Activated CD8-positive, alpha-beta memory T cell treated with anti-CD3 and anti-CD28 coated beads, Interleukin-2, amount 50 U/mL, for 24 hours (primary cell): ENCODE results near the gene ALK.
"Not testable (repeated sequence)": the region's sequence is repeated elsewhere in the genome, so short reads cannot be mapped to it uniquely, and the experiment has no call there.

ENCODE experiments used
- DNase-seq: peaks from one replicate; pipeline ENCODE4 v3.0.0-alpha.2; 2020; ENCODE audit errors: extremely low read depth

ALK gene

DNA sequence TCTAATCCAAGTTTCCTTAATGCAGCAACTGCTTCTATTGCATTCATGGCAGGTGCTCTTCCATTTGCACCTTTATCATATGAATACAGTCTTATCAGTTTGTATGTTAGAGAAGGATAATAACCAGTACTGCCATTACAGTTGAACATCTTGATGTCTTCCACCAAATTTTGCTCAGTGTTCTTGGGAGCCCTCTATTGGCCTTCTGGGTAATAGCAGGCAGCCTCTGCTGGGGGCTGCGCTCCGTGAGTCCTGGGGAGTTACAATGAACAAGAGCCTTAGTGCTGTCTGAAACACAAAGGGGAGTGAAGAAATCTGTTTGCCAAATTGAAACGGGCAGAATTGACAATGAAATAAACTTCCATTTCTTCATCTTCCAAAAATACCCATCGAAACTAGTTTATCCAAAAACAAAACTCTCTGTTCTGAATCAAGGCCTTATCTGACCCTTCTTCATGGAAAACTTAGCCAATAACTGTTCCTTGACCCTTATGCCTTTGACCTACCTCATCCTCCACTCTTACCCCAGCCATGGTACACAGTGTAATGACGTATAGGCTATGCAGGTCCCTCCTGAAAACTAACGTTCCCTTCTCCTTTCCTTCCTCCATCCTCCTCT lies 79.9 kb downstream of the ALK start:
- DNase-seq = no peak

DNA sequence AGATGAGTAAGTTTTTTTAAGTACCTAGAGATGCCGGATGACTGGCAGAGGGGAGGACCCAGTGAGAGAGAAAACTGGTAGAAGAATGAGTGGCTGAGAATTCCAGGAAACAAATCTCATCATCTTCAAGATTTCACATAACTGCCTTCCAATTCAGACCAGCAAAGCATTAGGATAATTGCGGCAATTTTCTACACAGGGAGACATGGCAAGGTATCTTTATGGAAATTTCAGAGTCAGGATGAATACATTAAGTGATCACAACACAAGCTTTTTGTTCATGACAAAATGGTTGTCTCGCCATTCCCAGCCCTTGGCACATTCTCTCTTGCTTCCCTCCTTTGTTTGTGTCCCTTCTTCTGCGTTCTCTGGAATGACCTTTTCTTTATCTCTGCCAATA lies 82.1 kb downstream of the ALK start:
- no peak for DNase-seq

DNA sequence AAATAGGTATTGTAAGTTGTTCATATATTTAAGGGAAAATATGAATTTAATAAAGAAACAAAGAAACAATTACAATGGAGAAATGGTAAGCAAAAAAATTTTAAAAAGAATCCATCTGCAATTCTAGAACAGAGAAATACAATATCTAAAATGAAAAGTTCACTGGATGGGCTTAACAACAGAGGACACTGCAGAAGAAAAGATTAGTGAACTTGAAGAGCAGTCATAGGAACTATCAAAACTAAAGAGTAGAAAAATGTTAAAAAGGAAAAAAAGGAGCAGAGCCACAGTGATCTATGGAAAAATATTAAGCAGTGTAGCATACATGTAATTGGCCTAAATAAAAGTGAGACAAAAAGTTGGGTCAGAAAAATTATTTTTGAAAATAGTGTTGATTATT lies 83.5 kb downstream of the ALK start:
- DNase-seq = no peak

DNA sequence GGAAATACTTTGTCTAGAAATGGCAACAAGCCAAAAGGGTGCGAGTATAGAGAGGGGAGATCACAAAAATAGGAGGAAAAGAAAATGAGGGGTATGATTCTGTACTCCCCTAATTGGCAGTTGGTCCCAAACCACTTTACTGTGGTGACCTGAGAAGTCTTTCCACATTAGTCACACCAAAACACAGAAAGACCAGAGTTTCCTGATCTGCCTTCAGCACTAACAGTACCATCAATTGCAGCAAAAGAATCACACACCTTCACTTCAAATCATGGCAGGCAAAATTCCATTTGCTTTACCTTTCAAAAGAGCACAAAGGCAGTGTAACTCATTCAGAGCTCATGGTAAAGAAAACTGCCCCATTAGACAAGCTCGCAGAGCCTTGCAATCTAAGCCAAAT lies 86.8 kb downstream of the ALK start:
- DNase-seq = no peak

DNA sequence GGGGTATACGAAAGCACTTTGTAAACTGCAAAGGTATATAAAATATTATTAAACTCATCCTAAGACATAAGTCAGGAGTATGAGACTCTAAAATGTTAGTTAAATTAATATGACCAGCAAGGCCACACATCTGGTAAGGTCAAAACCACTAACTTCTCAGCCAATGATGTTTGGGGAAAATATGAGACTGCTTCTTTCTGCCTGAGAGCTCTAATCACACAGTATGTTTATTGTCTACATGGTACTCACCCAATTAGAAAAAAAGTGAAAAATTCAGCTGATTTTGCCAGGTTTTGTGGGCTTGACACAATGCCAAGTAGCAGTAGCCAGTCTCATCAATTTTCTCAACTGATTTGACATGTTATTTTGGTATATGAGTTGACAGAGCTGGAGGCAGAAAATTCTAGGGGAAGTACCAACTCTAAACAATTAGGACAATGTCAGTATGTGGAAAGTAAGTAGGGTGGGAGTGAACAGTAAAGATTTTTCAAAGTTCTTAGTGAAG lies 87.3 kb downstream of the ALK start:
- DNase-seq = no peak

DNA sequence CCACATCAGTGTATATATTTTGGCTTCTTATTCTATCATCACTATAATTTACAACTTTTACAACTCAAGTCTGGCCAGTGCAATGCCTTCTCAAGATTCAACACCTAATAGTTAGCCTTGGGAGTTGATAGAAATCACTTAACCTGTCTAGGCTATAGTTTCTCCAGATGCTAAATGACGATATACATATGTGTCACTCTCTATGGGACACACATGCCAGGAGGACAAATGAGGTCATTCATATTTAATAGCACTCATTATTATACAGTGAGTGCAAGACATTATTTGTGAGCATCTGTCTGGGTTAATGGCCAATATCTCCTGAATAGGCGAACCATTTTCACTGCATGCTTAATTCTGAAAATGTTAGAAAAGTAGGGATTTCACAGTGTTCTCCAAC lies 89.8 kb downstream of the ALK start:
- DNase-seq = no peak

DNA sequence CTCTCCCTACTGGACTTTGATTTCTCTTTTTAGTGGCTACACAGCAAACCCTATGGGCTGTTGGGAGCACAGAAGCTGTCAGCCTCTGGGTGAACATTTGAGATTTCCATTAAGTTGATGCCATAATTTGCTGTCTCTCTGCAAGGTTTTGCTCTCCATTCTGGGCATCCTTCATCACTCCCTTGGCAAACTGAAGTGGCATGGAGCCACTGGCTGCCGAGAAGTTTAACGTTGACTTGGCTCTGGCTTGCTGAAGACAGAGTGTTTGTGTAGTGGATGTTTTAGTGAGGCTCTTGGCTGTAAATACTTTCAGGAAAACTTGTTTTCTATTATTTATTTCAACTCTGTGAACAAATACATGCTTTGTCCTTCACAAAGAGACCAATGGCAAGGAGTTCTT lies 91.5 kb downstream of the ALK start:
- no peak for DNase-seq

DNA sequence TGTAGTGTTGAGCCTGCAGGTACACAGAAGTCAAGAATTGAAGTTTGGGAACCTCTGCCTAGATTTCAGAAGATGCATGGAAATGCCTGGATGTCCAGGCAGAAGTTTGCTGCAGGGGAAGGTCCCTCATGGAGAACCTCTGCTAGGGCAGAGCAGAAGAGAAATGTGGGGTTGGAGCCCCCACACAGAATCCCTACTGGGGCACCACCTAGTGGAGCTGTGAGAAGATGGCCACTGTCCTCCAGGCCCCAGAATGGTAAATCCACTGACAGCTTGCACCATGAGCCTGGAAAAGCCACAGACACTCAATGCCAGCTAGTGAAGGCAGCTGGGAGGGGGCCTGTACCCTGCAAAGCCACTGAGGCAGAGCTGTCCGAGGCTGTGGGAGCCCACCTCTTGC lies 97.2 kb downstream of the ALK start:
- not testable (repeated sequence) for DNase-seq

DNA sequence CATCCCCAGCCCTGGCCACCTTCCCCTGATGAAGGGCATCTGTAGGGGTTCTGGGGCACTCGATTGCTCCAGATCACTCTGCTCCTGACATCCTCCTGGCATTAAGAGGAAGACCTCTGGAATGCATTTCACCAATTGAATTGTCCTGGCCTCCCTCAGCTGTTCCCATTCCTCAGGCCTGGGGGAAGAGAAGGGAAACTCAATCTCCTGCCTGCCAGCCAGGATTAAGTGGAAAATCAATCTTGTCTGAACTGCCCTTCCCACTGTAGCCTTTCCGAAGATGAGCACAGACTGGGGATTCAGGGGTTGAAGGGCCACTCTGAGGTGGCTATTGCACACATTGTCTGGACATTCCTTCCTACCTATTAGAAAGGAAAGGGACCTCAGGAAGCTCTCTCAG lies 99.8 kb downstream of the ALK start:
- no peak for DNase-seq

DNA sequence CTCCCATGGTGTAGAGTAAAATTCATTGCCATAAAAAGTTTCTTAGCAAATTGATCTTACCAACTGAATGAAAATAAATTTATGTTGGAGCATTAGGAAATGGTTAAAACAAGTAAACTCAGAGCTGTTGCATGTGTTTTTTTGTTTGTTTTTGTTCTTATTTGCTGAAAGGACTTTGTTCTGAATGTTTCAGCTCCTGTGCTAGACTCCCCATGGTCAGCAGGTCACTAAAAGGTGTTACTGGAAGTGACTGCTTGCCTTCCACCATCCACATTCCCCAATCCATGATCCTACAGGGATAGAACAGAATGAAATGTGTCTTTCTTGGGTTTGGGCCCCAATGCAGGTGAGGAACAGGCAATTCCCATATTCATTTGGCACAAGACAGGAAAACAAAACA lies 101.8 kb downstream of the ALK start:
- no peak for DNase-seq

DNA sequence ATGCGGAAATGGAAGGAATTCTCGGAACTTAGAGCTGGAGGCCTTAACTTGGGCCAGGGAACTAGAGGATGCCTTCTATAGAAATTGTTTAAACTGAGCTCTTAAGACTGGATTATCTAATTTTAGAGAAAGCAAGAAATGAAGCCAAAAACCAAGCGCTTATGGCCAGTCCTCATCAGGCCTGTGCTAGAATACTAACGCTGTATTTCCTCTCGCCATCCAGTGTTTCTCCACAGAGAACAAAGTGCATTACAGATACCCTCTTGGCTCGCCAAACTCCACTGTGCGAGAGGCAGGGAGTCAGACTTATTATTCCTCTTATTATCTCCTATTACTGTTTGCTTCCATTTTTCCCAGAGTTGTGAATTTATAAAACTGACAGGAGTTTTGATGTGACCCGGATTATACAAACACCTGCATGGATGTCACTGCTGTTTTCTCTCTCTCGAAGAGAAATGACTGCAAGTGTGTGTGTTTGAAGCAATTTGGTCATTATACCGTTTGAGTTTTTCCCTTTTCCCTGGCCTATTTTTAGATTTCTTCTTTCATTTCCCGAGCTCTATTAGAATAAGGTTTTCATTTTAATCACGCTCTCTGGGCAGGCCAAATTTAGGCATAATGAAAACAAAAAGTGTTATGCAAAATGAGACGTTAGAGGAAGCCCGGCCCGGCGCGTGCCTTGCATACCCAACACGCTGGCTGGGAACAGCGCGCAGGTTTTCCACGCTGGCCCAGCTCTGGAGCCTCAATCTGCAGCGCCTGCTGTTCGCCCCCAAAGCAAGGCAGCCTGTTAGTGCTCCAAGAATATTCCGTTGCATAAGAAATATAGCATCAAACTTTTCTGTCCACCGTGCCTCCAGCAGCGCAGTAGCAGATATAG lies 103.3 kb downstream of the ALK start:
- no peak for DNase-seq

DNA sequence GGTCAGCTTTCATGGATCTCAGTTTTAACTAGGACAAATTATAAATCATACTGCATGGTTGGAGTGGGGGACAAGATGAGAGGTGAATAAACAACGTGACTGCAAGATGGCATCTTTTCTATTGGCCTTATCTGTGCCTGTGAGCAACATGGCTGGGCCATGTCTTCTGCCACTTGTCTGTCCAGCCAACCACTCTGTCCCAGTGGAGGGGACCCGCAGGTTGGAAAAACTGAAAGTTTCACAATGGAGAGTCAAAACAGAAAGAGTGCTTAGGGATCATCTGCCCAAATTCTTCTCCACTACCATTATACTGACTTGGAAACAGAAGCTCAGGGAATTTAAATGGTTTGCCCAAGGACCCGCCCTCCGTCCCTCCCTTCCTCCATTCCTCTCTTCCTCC lies 104.1 kb downstream of the ALK start:
- DNase-seq = no peak

DNA sequence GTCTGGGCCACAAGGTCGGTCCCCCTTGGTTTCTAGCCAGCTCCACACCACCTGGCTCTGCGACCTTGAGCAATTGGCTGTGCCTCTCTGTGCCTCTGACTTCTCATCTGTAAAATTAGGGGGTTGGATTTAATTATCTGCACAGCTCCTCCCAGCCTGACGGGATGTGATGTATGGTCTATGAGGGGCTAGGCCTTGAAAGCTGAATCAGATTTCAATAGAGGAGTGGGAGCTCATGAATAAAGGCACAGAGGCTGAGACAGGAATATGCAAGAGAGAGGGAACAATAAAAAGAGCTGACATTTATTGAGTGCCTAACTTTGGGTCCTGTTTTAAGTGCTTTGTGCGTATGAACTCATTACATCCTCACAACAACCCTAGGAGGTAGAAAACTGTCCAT lies 104.7 kb downstream of the ALK start:
- DNase-seq = no peak

DNA sequence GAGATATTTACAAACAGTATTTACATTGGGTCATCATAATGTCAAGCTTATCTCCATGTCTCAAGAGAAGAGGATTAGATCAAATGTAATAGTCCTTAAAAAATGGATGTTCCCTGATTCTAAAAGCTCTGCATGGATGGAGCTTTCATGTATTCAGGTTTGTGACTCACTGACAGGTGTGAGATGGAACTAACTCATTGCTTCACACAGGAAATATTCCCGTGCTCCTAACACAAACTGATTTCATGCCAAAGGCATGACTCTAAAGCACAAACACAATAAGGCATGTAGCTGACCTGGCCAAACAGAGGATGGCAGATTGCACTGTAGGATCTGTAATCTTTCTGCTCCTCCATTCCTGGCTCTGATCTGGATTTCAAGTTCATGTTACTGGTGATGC lies 110.0 kb downstream of the ALK start:
- no peak for DNase-seq

DNA sequence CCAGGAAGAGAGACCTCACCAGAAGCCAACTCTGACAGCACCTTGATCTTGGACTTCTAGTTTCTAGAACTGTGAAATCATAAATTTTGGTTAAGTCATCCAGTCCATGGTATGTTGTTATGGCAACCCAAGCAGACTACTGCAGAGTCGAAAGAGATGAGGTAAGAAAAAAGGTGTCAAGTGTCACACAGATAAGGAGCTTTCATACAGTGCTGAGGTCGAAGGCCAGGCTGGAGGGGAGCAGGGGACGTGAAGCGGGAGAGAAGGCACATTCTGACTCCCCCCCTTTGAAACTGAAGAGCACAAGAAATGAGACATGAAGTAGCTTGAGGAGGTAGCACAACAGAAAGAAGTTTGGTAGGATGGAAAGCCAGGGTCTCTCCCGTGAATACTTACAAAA lies 110.4 kb downstream of the ALK start:
- no peak for DNase-seq

DNA sequence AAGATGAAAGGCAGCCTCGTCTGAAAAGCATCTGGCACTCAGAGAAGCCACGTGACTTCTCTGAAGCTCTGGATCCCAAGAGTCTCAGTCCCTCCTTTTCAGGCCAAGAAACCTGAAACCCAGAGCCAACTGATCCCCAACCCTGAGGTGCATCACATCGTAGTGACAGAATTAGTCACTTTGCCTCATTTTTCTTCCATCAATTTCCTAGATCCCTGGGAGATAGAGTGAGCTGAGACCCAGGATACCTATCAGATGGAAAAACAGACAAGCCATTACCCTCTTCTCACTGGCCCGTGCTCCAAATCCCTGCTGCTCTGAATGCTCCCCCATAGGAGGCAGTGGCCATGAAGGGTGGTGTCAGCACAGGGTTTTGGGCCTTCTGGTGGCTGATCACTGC lies 113.1 kb downstream of the ALK start:
- no peak for DNase-seq

DNA sequence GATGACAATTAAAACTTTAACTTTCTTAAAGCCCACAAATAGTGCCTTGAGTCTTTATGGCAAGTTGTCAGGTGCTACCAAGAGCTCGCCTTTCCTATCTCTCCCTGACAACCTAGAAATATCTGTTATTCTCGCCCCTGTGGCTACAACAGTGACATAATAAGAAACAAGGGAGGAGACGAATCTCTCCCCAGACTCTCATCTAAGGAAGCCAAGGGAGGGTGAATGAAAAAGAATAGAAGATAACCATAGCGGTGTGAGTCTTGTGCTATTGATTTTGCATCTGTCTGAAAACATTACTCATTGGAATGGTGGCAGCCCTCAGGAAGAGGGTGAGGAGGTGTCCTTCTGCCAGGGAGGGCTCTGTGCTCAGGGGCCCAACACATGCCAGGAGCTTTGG lies 114.3 kb downstream of the ALK start:
- no peak for DNase-seq

DNA sequence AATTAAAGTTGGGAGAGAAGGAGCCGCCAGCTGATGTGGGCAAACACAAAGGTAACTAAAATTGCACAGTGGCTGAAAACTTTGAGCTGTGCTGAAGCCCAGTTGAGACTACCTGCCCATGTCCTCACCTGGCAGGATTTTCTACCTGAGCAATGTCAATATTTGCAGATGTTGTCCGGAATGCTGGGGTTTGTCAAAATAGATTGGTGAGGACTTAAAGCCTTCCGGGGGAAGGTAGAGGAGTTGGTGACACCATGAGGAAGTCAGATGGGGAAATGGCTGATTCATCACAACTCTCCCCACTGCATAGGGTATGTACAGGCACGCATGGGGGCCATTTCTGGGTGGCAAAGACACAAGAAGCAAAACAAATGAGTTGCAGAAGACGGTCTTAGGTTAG lies 114.9 kb downstream of the ALK start:
- no peak for DNase-seq

DNA sequence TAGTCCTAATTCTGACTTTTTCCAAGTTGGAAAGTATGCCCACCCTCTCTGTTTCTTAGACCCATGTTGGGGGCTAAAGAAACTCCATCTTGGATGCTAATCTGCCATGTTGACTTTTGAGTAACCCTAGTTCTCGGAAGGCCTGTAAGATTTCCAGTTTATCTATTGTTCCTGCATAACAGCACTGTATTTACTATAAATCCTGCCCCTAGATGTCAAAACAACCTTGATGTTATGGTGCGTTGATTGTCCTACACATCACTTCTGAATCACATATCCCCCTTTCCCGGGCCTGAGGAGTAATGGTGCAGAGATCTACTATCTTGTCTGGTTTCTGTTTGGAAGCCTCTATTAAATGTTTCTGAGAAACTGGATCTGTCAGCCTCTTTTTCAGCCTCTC lies 116.7 kb downstream of the ALK start:
- no peak for DNase-seq

DNA sequence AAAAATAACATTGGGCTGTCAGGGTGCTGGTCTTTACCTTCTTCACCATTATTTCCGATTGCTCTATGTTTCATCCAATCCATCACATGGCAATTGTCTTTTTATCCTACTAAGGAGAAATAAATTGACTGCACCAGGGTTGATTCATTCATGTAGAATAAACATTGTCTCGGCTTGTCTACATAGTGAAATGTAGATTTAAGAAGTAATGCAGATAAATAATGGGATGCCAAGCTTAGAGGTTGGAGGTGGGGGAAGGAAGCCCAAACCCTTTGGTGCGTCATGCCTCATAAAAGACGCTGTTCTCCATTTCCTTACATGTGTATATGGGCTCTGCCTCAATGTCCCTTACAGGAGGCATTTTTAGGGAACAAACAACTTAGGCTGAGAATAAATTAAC lies 117.8 kb downstream of the ALK start:
- DNase-seq = no peak

DNA sequence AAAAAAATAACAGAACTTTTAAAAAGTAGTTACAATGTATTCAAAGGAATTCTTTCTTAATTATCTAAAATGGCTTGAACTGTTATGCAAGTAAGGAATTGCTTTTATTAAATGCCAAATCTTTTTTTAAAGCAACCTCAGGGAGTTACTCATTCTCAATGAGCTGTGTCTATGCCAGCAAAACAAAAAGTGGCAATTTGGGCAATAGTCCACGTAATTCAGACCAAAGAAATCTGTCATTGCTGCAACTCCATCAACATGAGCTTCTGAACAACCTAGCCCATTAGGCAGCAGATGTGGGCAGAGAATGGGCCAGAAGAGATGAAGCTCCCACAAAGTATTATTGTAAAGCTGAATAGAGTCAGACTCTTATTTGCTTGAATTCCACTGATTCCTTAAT lies 118.4 kb downstream of the ALK start:
- DNase-seq = no peak

DNA sequence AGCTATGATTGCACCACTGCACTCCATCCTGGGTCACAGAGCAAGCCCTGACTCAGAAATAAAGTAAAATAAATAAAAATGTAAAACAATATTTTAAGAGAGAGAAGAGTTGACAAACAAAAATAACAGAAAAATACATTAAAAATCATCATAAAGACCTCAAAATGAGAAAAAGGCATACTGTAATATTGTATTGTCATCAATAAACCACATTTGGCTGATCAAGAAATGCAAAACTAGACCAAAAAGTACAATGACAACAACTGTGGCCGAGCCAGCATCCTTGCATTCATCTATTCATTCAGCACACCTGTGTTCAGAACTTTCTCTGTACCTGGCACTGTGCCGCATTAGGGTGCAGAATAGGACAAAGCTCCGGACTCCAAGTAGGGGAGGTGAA lies 121.8 kb downstream of the ALK start:
- no peak for DNase-seq

DNA sequence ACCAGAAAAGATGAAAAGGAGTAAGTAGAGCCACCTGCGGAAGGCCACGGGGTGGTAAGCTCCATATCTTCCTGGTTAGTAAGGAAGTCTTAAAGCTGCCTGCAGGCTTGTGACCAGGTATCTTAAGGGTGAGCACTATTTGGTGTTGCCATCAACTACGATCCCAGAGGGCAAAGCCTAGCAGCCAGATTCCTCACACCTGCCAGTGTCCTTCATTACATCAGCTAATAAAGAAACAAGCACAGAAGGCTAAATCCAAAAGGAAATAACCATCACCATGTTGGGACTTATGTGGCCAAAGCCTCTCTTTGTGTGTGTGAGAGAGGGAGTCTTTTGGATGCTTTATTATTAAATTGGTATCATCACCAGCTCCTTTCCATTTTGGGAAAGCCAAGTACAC lies 123.5 kb downstream of the ALK start:
- no peak for DNase-seq

DNA sequence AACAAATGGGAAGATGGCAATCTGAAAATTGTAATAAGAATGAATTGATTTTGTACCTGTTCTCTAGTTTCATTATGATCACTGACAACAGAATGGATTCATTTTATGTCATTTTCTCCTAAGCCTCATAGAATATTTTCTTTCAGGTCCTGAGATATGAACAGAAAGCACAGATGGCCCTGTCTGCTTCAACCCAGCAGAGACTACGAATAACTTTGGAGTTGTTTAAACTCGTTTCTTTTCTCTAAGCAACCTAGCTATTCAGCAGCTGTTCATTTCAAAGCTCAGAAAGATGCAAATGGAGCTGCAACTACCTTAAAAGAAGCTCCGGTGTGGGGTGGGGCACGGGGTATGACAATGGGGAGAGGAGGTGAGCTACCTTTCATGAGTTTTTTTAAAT lies 124.9 kb downstream of the ALK start:
- DNase-seq = no peak
